GM10266 (cell line): ENCODE measurements around the gene CTSF.
"Not testable (repeated sequence)": the region's sequence is repeated elsewhere in the genome, so short reads cannot be mapped to it uniquely, and the experiment has no call there.

Source experiments
- DNase-seq: peaks from one replicate; pipeline ENCODE4 v3.0.0; 2012; ENCODE audit errors: extremely low spot score
- TF ChIP-seq, protein P1 (sequence below): IDR thresholded peaks from 2 replicates; pipeline ENCODE4 v1.5.1; 2012; ENCODE audit warnings: mild to moderate bottlenecking, low read depth; ENCODE audit not compliant: control insufficient read depth, insufficient read depth; ENCODE audit errors: missing control alignments

CTSF gene

DNA sequence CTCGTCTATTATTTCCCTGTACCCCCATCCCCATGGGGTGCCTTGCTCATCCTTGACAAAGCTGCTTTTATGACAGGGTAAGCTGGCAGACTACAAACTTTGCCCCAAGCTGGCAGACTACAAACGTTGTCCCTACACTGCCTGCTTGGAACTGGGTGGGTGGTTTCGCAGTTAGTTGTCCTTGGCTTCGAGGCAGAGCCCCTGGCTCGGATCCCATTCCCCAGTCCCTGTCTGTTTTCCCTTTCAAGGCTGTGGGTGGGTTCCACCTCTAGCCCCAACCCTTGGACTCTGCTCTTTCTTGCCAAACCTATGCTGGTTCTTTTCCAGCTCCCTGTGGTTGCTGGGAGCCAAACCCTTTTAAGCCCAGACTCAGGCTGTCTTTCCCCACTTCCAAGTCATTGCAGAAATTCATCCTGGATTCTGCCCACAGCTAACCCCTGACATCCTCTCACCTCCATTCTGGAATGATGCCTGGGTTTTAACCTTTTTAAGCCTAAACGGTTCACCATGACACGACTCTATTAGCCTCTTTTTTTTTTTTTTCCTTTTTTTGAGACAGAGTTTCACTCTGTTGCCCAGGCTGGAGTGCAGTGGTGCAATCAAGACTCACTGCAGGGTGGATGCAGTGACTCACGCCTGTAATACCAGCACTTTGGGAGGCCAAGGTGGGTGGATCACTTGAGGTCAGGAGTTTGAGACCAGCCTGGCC, 38.9 kb upstream of the CTSF start:
- TF ChIP-seq, protein P1, sequence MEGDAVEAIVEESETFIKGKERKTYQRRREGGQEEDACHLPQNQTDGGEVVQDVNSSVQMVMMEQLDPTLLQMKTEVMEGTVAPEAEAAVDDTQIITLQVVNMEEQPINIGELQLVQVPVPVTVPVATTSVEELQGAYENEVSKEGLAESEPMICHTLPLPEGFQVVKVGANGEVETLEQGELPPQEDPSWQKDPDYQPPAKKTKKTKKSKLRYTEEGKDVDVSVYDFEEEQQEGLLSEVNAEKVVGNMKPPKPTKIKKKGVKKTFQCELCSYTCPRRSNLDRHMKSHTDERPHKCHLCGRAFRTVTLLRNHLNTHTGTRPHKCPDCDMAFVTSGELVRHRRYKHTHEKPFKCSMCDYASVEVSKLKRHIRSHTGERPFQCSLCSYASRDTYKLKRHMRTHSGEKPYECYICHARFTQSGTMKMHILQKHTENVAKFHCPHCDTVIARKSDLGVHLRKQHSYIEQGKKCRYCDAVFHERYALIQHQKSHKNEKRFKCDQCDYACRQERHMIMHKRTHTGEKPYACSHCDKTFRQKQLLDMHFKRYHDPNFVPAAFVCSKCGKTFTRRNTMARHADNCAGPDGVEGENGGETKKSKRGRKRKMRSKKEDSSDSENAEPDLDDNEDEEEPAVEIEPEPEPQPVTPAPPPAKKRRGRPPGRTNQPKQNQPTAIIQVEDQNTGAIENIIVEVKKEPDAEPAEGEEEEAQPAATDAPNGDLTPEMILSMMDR: no peak
- no peak for DNase-seq

GRCh38 chr11:66606608-66607007, 38.2 kb upstream of the CTSF start:
- DNase-seq: not testable (repeated sequence)

- DNase-seq: no peak
Measured at GRCh38 chr11:66604155-66604554, 35.7 kb upstream of the CTSF start.

GRCh38 chr11:66603072-66603471, 34.7 kb upstream of the CTSF start:
- no peak for DNase-seq
- TF ChIP-seq, protein P1: no peak

More at GRCh38 chr11:66604155-66604554, 35.7 kb upstream of the CTSF start:
- TF ChIP-seq, protein P1: no peak

GRCh38 chr11:66600631-66601233, 32.3 kb upstream of the CTSF start:
- no peak for DNase-seq
- TF ChIP-seq, protein P1: no peak

- no peak for DNase-seq
- TF ChIP-seq, protein P1: no peak
Measured at GRCh38 chr11:66600219-66600618, 31.8 kb upstream of the CTSF start.

GRCh38 chr11:66598993-66599392, 30.6 kb upstream of the CTSF start:
- TF ChIP-seq, protein P1: no peak

More at GRCh38 chr11:66598993-66599392, 30.6 kb upstream of the CTSF start:
- no peak for DNase-seq
